HG03159 (cell line): ENCODE data around the gene TNRC6B.

Source experiments
- ATAC-seq: cut with Tn5 transposase; IDR thresholded peaks from one replicate; pipeline ENCODE4 v1.9.1; 2021; ENCODE audit warnings: mild to moderate bottlenecking, moderate library complexity; ENCODE audit not compliant: unreplicated experiment

TNRC6B gene

GRCh38 chr22:40322818-40323447, 145.2 kb downstream of the TNRC6B start:
- no peak for ATAC-seq

- ATAC-seq, result no peak
These were observed 146.0 kb downstream of the TNRC6B start for GRCh38 chr22:40323681-40324171.

- no peak for ATAC-seq
These were observed 147.0 kb downstream of the TNRC6B start for GRCh38 chr22:40324468-40325305.

GRCh38 chr22:40325315-40325714, 147.6 kb downstream of the TNRC6B start:
- no peak for ATAC-seq

GRCh38 chr22:40326905-40327735, 149.4 kb downstream of the TNRC6B start:
- no peak for ATAC-seq

GRCh38 chr22:40328546-40329456, 151.1 kb downstream of the TNRC6B start:
- ATAC-seq, result no peak

GRCh38 chr22:40329466-40329865, 151.7 kb downstream of the TNRC6B start:
- ATAC-seq, result no peak

- ATAC-seq, result no peak
These were observed 152.4 kb downstream of the TNRC6B start for GRCh38 chr22:40330086-40330485.

- no peak for ATAC-seq
These were observed 152.9 kb downstream of the TNRC6B start for GRCh38 chr22:40330615-40331014.

- no peak for ATAC-seq
These were observed 154.0 kb downstream of the TNRC6B start for GRCh38 chr22:40331706-40332105.

GRCh38 chr22:40332319-40332781, 154.6 kb downstream of the TNRC6B start:
- no peak for ATAC-seq

- no peak for ATAC-seq
These were observed 156.3 kb downstream of the TNRC6B start for GRCh38 chr22:40334060-40334459.

GRCh38 chr22:40334899-40335298, 157.2 kb downstream of the TNRC6B start:
- ATAC-seq, result no peak

GRCh38 chr22:40335358-40335757, 157.6 kb downstream of the TNRC6B start:
- no peak for ATAC-seq

GRCh38 chr22:40340044-40340443, 162.3 kb downstream of the TNRC6B start:
- no peak for ATAC-seq

- ATAC-seq, result no peak
These were observed 163.9 kb downstream of the TNRC6B start for GRCh38 chr22:40341604-40342003.

- no peak for ATAC-seq
These were observed 164.8 kb downstream of the TNRC6B start for GRCh38 chr22:40342521-40342920.

- ATAC-seq, result no peak
These were observed 167.5 kb downstream of the TNRC6B start for GRCh38 chr22:40345271-40345670.

- ATAC-seq, result peak; percentile 17
These were observed 168.1 kb downstream of the TNRC6B start for GRCh38 chr22:40345815-40346184.
